Cardiac muscle cell (in vitro differentiated cells and primary cell): ENCODE measurements around the gene DBH. TPM values are rescaled to one million over a fixed set of nuclear protein-coding genes. Genes with fewer than 3 reads are reported as not detected.

Source experiments
- DNase-seq, 2 donors: peaks; one replicate each; pipeline versions ENCODE4 v3.0.0 to v3.0.0-alpha.2; 2010 to 2017; ENCODE audit warnings: low read depth in 1 of 2, low spot score in 1 of 2
- H3K27ac ChIP-seq: fragments of 200-600 bp; sonication (generic); 2 replicates; pipeline ENCODE4 v1.5.1; 2016
- H3K27me3 ChIP-seq: fragments of 200-600 bp; sonication (generic); 2 replicates; pipeline ENCODE4 v1.6.0; 2016; ENCODE audit warnings: control low read depth
- H3K36me3 ChIP-seq: fragments of 200-600 bp; sonication (generic); 2 replicates; pipeline ENCODE4 v1.5.1; 2016; ENCODE audit warnings: control low read depth
- H3K4me1 ChIP-seq: fragments of 200-600 bp; sonication (generic); 2 replicates; pipeline ENCODE4 v1.8.1; 2017; ENCODE audit warnings: low read depth, mild to moderate bottlenecking, mixed run types
- H3K4me3 ChIP-seq: fragments of 200-600 bp; sonication (generic); 2 replicates; pipeline ENCODE4 v1.5.1; 2016; ENCODE audit warnings: mild to moderate bottlenecking
- H3K9me3 ChIP-seq: fragments of 200-600 bp; sonication (generic); 2 replicates; pipeline ENCODE4 v1.5.1; 2017; ENCODE audit warnings: low read depth, mild to moderate bottlenecking, control low read depth
- polyA plus RNA-seq: library from polyadenylated mRNA; unstranded; fragments of >200 nt; fragmentation: Nextera tagmentation; extraction: Ambion mirVana; gene quantifications from 2 replicates; pipeline ENCODE4 v1.2.1, GENCODE V29; 2016
- total RNA-seq: library from RNA; depleted of rRNA; stranded (reverse); fragments of >200 nt; gene quantifications from 2 replicates; pipeline ENCODE4 v1.2.3, GENCODE V29; 2016
- TF ChIP-seq, protein P1 (sequence below): IDR thresholded peaks from 2 replicates; pipeline ENCODE4 v1.5.1; 2012; ENCODE audit warnings: low read depth, mild to moderate bottlenecking, low read length

The DBH gene
- total and polyA plus RNA-seq, 2 experiments from 2014 or later, result 0.07 TPM; not detected in 1

DNA sequence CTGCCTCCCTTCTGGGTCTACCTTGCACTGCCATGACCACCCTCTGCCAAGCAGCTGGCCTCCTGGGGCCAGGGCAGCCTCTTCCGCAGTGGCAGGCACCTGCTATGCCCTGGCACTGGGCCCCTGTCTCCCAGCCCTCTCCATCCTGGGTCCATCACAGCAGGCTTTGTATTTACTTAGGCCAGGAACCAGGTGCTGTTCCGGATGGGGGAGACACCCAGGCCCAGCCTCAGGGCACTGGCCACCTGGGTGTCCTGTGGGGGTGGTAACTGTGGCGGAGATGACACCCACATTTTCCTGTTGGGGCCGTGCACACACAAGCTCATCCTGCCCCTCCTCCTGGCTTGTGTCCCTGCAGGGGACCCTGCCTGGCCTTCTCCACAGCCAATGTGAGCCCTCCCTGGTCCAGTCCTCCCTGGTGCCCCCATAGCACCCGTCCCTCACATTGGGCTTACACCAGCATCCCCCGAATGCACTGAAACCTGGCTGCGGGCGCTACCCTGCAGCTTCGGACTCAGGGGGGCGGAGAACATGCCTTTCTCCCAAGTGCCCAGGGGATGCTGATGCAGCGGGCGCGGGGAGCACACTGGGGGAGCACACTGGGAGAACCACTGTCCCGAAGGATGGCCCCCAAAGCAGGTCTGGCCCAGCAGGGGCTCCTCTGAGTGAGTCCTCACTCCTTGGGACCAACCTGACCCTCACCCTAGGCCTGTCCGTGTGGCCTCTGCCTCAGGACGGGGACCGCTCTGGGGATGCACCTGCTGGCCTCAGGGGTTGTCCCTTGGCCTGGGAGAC, 44.9 kb upstream of the DBH start:
- H3K36me3 ChIP-seq, result no peaks in the 10 kb centered on the region
- no peak for DNase-seq
- TF ChIP-seq, protein P1, sequence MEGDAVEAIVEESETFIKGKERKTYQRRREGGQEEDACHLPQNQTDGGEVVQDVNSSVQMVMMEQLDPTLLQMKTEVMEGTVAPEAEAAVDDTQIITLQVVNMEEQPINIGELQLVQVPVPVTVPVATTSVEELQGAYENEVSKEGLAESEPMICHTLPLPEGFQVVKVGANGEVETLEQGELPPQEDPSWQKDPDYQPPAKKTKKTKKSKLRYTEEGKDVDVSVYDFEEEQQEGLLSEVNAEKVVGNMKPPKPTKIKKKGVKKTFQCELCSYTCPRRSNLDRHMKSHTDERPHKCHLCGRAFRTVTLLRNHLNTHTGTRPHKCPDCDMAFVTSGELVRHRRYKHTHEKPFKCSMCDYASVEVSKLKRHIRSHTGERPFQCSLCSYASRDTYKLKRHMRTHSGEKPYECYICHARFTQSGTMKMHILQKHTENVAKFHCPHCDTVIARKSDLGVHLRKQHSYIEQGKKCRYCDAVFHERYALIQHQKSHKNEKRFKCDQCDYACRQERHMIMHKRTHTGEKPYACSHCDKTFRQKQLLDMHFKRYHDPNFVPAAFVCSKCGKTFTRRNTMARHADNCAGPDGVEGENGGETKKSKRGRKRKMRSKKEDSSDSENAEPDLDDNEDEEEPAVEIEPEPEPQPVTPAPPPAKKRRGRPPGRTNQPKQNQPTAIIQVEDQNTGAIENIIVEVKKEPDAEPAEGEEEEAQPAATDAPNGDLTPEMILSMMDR, result no peak
- no peak overlapping the region for H3K27ac ChIP-seq
- H3K4me1 ChIP-seq, result no peaks in the 10 kb centered on the region
- H3K4me3 ChIP-seq, result no peak overlapping the region
- no peaks in the 10 kb centered on the region for H3K27me3 ChIP-seq
- no peaks in the 10 kb centered on the region for H3K9me3 ChIP-seq

DNA sequence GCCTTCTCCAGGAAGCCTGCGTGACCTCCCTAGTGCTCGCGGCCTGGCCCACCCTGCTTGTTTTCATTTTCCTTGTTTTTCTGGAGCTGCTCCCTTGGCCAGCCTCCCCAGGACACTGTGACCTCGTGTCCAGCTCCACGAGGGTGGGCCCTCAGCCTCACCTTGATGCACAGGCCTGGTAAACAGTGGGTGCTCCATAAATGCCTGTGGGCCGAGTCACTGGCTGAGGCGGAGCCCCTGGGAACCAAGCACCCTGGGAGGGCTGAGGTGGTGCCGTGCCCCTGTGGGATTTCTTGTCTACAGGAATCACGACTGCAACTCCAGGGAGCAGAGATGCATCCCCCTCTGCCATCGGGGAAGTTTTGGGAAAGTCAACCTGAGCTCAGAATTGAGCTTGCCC, 44.2 kb upstream of the DBH start:
- Histone ChIP-seq H3K27me3 (no peaks in the 10 kb centered on the region), H3K4me1 (no peaks in the 10 kb centered on the region), H3K4me3 (no peak overlapping the region), H3K27ac (no peak overlapping the region), H3K9me3 (no peaks in the 10 kb centered on the region), H3K36me3 (no peaks in the 10 kb centered on the region)
- TF ChIP-seq, protein P1, result no peak
- DNase-seq, result no peak

DNA sequence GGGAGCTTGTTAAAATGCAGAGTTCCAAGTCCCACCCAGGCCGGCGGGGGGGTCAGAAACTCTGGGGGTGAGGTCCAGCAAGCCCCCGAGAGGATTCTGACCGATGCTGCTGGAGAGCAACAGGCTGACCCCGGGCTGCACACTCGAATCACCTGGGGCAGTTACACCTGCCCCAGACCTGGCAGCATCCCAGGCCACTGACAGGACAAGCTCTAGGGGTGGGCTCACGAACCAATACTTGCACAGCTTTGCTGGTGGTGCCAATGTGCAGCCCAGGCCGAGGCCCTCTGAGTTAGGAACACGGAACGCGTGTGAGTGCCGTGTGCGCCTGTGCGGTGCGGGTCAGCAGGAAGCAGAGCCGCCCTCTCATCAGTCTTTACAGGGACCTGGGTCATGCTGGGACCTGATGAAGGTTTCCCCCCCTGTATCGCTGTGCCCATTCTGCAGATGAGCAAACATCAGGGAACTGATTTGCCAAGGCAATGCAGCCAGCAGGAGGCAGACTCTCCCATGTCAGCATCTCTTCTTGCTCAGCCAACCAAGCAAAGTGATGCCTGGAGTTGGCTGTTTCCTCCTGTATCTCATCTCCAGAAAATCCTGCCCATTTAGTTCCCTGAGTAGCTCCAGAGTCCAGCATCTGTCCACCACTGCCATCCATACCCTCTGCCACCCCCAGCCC, 43.3 kb upstream of the DBH start:
- no peaks in the 10 kb centered on the region for H3K27me3 ChIP-seq
- TF ChIP-seq, protein P1, result peak; percentile 33
- no peaks in the 10 kb centered on the region for H3K4me1 ChIP-seq
- H3K4me3 ChIP-seq, result no peak overlapping the region
- no peaks in the 10 kb centered on the region for H3K9me3 ChIP-seq
- DNase-seq, result peak in 1 of 2 donors; percentile 27
- no peaks in the 10 kb centered on the region for H3K36me3 ChIP-seq
- no peak overlapping the region for H3K27ac ChIP-seq

DNA sequence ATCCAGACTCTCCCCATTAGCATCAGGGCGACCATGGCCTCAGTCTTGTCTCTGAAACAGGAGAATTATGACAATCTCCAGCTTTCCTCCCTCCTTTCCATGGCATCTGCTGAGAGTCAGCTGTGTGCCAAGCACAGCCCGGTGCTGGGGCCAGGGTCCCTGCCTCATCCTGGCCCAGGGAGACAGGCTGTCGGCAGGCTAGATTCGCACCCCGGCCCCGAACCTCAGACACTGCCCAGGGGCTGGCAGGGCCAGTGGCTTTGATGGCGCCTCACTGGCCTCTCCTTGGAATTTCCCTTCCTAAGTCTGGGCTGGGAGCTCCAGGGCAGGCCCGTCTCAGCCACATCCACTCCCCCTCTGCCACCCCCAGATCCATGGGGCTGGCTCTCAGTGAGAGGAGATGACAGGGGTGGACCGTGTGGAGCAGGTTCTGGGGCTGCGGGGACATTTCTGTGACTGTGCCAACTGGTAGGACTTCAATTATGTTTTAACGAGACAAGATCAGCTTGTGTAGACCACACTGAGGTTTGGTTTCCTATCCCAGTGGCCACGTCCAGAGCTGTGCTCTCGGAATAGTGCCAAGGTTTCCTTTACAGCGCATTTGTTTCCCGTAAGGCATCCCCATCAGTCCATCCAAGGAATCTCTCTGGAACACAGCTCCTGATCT, 42.4 kb upstream of the DBH start:
- Histone ChIP-seq H3K4me3 (no peak overlapping the region), H3K27me3 (no peaks in the 10 kb centered on the region)
- TF ChIP-seq, protein P1, result no peak

DNA sequence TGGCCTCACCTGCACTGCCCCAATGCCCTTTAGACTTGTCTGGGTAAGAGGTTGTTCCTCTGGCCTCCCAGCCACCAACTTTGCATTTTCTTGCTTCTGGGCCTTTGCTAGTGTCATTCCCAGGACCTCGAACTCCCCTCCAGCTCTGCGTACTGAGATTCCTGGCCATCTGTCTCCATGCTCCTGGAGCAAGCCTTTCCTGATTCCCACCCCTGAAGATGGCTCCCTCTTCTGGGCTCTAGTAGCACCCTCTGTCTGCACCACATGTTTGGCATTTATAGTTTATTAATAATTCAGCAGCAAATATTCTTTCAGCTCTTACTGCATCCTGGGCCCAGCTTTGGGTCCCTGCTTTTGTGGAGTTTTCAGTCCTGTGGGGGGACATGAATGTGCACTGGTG, 41.9 kb upstream of the DBH start:
- TF ChIP-seq, protein P1, result no peak
- Histone ChIP-seq H3K9me3 (no peaks in the 10 kb centered on the region), H3K36me3 (no peaks in the 10 kb centered on the region), H3K4me1 (no peaks in the 10 kb centered on the region), H3K4me3 (no peak overlapping the region), H3K27ac (no peak overlapping the region), H3K27me3 (no peaks in the 10 kb centered on the region)
- DNase-seq, result no peak

More for the DNA sequence above, 42.4 kb upstream of the DBH start:
- Histone ChIP-seq H3K9me3 (no peaks in the 10 kb centered on the region), H3K36me3 (no peaks in the 10 kb centered on the region), H3K27ac (no peak overlapping the region), H3K4me1 (no peaks in the 10 kb centered on the region)
- DNase-seq, result no peak
